ENCODE results near the gene HORMAD2.

- TF ChIP-seq EZH2 (IDR thresholded peaks at IDR 0.05; ENCODE audit: insufficient read depth, poor library complexity, severe bottlenecking) (no peak), EZH2phosphoT487 (IDR thresholded peaks at IDR 0.05; ENCODE audit: insufficient read depth, low read depth) (no peak)
These were observed 8.2 kb downstream of the HORMAD2 start for GRCh38 chr22:30088468-30088867.
